GM06990 (cell line): ENCODE measurements around the gene PLSCR3.
A peak's percentile ranks its signal among the peaks of the same experiment; 100 is the strongest.

Experiments
- DNase-seq: peaks from one replicate; pipeline ENCODE4 v3.0.0-alpha.2; 2011; ENCODE audit not compliant: insufficient read length; ENCODE audit errors: extremely low read depth
- H3K27me3 ChIP-seq: replicated peaks from 2 replicates; pipeline ENCODE4 v1.6.0; 2011; ENCODE audit warnings: low read length; ENCODE audit not compliant: control insufficient read depth, insufficient read depth
- H3K36me3 ChIP-seq: 2 replicates; pipeline ENCODE4 v1.5.1; 2011; ENCODE audit warnings: low read length; ENCODE audit not compliant: control insufficient read depth, insufficient read depth
- H3K4me3 ChIP-seq: replicated peaks from 2 replicates; pipeline ENCODE4 v1.5.1; 2011; ENCODE audit warnings: low read depth, mild to moderate bottlenecking, control low read depth, low read length
- CTCF ChIP-seq: IDR thresholded peaks from 2 replicates; pipeline ENCODE4 v1.5.1; 2011; ENCODE audit warnings: low read length, control low read depth, mild to moderate bottlenecking, inconsistent platforms; ENCODE audit not compliant: insufficient read depth, poor library complexity, severe bottlenecking

PLSCR3 gene

GRCh38 chr17:7355053-7355452, 39.3 kb downstream of the PLSCR3 start, which contains the start of gene TMEM95:
Gene TMEM95 (plus strand): TSS chr17:7355156. CDS start chr17:7355205, 49 bp downstream.
- no peak for DNase-seq
- no peak within 1 kb of the TSS for H3K4me3 ChIP-seq
- TF ChIP-seq CTCF = no peak
- no peaks in the 10 kb centered on the region for H3K36me3 ChIP-seq
- H3K27me3 ChIP-seq = no peaks in the 10 kb centered on the region

- no peaks in the 10 kb centered on the region for H3K27me3 ChIP-seq
- no peak for DNase-seq
- no peak overlapping the region for H3K4me3 ChIP-seq
- H3K36me3 ChIP-seq = no peaks in the 10 kb centered on the region; the same call in 1 of the 2 replicates
- no peak for TF ChIP-seq CTCF
Measured at GRCh38 chr17:7354262-7354843, 40.0 kb downstream of the PLSCR3 start.

- Histone ChIP-seq H3K4me3 (peak overlapping the region; percentile 75), H3K36me3 (peaks cover 6% of the 10 kb centered on the region), H3K27me3 (no peaks in the 10 kb centered on the region)
- no peak for DNase-seq
- no peak for TF ChIP-seq CTCF
Measured at GRCh38 chr17:7352910-7353635, 41.3 kb downstream of the PLSCR3 start.

- peak; percentile 69 for TF ChIP-seq CTCF
- DNase-seq = no peak
- peak overlapping the region; percentile 75 for H3K4me3 ChIP-seq
Measured at GRCh38 chr17:7352503-7352889, 41.8 kb downstream of the PLSCR3 start.

GRCh38 chr17:7351665-7352502, 42.4 kb downstream of the PLSCR3 start, which contains the start of gene KCTD11:
Gene KCTD11 (plus strand): TSS chr17:7352162.
- Histone ChIP-seq H3K36me3 (peaks cover 17% of the 10 kb centered on the region), H3K27me3 (no peaks in the 10 kb centered on the region), H3K4me3 (peak within 1 kb of the TSS; percentile 75)
- peak; percentile 87 for DNase-seq
- TF ChIP-seq CTCF = no peak

More at GRCh38 chr17:7352503-7352889, 41.8 kb downstream of the PLSCR3 start:
- no peaks in the 10 kb centered on the region for H3K27me3 ChIP-seq
- H3K36me3 ChIP-seq = peaks cover 11% of the 10 kb centered on the region
